Stromal cell of bone marrow (primary cell): ENCODE data around the gene FILIP1.
"Not testable (repeated sequence)": the region's sequence is repeated elsewhere in the genome, so short reads cannot be mapped to it uniquely, and the experiment has no call there.

Experiments
- DNase-seq: peaks from one replicate; pipeline ENCODE4 v3.0.0-alpha.2; 2012; ENCODE audit warnings: low read depth

FILIP1 gene

GRCh38 chr6:75450903-75451302 lies 42.7 kb downstream of the FILIP1 start:
- no peak for DNase-seq

GRCh38 chr6:75449630-75450206 lies 43.9 kb downstream of the FILIP1 start:
- DNase-seq: no peak

- DNase-seq: no peak
Measured at GRCh38 chr6:75446241-75446880, 47.2 kb downstream of the FILIP1 start.

- no peak for DNase-seq
Measured at GRCh38 chr6:75445738-75446137, 47.9 kb downstream of the FILIP1 start.

GRCh38 chr6:75444899-75445298 lies 48.7 kb downstream of the FILIP1 start:
- no peak for DNase-seq

GRCh38 chr6:75441883-75442282 lies 51.7 kb downstream of the FILIP1 start:
- DNase-seq: not testable (repeated sequence)

GRCh38 chr6:75441479-75441878 lies 52.1 kb downstream of the FILIP1 start:
- DNase-seq: not testable (repeated sequence)

GRCh38 chr6:75438442-75439116 lies 55.0 kb downstream of the FILIP1 start:
- no peak for DNase-seq

GRCh38 chr6:75438013-75438431 lies 55.6 kb downstream of the FILIP1 start:
- no peak for DNase-seq

GRCh38 chr6:75437421-75437891 lies 56.1 kb downstream of the FILIP1 start:
- DNase-seq: no peak

- DNase-seq: no peak
Measured at GRCh38 chr6:75436869-75437268, 56.7 kb downstream of the FILIP1 start.

GRCh38 chr6:75432809-75433208 lies 60.8 kb downstream of the FILIP1 start:
- not testable (repeated sequence) for DNase-seq

- DNase-seq: peak; percentile 33
Measured at GRCh38 chr6:75431379-75431778, 62.2 kb downstream of the FILIP1 start.

- DNase-seq: no peak
Measured at GRCh38 chr6:75430631-75431325, 62.8 kb downstream of the FILIP1 start.

- no peak for DNase-seq
Measured at GRCh38 chr6:75429061-75429703, 64.4 kb downstream of the FILIP1 start.

- no peak for DNase-seq
Measured at GRCh38 chr6:75428204-75428603, 65.4 kb downstream of the FILIP1 start.

GRCh38 chr6:75427329-75427728 lies 66.3 kb downstream of the FILIP1 start:
- DNase-seq: no peak

- DNase-seq: no peak
Measured at GRCh38 chr6:75424618-75425548, 68.7 kb downstream of the FILIP1 start.

GRCh38 chr6:75423386-75423785 lies 70.2 kb downstream of the FILIP1 start:
- no peak for DNase-seq

- no peak for DNase-seq
Measured at GRCh38 chr6:75422024-75422639, 71.5 kb downstream of the FILIP1 start.
